GM13976 (cell line): Measurements from ENCODE around the gene LRIT1.

Experiments
- DNase-seq: peaks from one replicate; pipeline ENCODE4 v3.0.0; 2012; ENCODE audit warnings: low spot score
- CTCF ChIP-seq: IDR thresholded peaks from 2 replicates; pipeline ENCODE4 v1.5.1; 2012; ENCODE audit warnings: borderline replicate concordance, mild to moderate bottlenecking; ENCODE audit not compliant: insufficient read depth; ENCODE audit errors: extremely low read depth, missing control alignments, control extremely low read depth
- in situ Hi-C: fragments of 300-500 bp; cut with MboI; formaldehyde crosslinking; loops from one replicate; pipeline ENCODE4 v1.12.0; 2022; ENCODE audit warnings: low sequenced_read_pairs, mixed read lengths, inconsistent platforms; ENCODE audit not compliant: unreplicated experiment

Gene LRIT1

GRCh38 chr10:84191106-84191505, 50.2 kb downstream of the LRIT1 start:
- DNase-seq = no peak
- in situ Hi-C loops = no loop called here
- no peak for TF ChIP-seq CTCF

- no peak for DNase-seq
- no peak for TF ChIP-seq CTCF
- in situ Hi-C loops = no loop called here
Measured at GRCh38 chr10:84190621-84191020, 50.7 kb downstream of the LRIT1 start.

- in situ Hi-C loops = no loop called here
- TF ChIP-seq CTCF = no peak
- DNase-seq = no peak
Measured at GRCh38 chr10:84188815-84189214, 52.5 kb downstream of the LRIT1 start.

GRCh38 chr10:84185526-84186175, 55.7 kb downstream of the LRIT1 start:
- DNase-seq = no peak
- in situ Hi-C loops = no loop called here
- no peak for TF ChIP-seq CTCF

- in situ Hi-C loops = no loop called here
- DNase-seq = no peak
Measured at GRCh38 chr10:84184517-84184916, 56.8 kb downstream of the LRIT1 start.

GRCh38 chr10:84181631-84182030, 59.7 kb downstream of the LRIT1 start:
- in situ Hi-C loops = no loop called here
- no peak for TF ChIP-seq CTCF
- DNase-seq = no peak

More at GRCh38 chr10:84184517-84184916, 56.8 kb downstream of the LRIT1 start:
- TF ChIP-seq CTCF = no peak
